HFF-Myc (cell line): Measurements from ENCODE around the gene SLC24A4.

Experiments
- DNase-seq: peaks from one replicate; pipeline ENCODE4 v3.0.0-alpha.2; 2011; ENCODE audit warnings: low read depth; ENCODE audit errors: extremely low read depth
- H3K4me3 ChIP-seq: replicated peaks from 2 replicates; pipeline ENCODE4 v1.5.1; 2011; ENCODE audit warnings: low read depth, mild to moderate bottlenecking, control low read depth, low read length
- TF ChIP-seq, protein P1 (sequence below): IDR thresholded peaks from 2 replicates; pipeline ENCODE4 v1.5.1; 2012; ENCODE audit warnings: mild to moderate bottlenecking, low read depth, low read length, control low read depth; ENCODE audit errors: missing control alignments

SLC24A4 gene

DNA sequence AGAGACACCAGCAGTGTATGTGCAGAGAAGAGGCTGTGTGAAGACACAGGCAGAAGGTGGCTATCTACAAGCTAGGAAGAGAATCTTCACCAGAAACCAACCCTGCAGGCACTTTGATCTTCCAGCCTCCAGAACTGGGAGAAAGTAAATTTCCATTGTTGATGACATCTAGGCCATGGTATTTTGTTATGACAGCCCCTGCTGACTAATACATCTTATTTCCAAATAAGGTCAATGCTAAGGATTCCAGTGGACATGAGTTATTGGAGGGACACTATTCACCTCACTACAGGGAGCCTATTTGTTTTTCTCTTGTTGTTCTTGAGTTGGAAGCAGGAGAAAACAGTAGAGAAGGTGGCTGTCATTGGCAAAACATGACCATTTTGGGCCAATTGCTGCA, 102.1 kb downstream of the SLC24A4 start:
- no peak for DNase-seq
- no peak overlapping the region for H3K4me3 ChIP-seq

DNA sequence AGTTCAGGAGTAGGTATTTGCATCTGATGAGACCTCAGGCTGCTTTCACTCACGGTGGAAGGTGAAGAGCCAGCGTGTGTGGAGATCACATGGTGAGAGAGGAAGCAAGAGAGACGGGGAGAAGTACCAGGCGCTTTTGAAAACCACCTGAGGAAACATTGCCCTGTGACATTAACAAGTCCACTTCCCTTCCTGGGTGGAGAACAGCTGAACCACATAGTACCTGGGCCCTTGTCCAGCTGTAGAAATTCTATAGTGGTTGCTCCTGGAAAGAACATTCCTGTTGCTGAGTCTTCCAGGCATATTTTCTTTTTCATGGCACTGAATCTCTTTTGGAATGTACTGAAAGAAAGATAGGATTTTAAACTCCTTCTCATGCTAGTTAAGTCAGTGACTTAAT, 103.3 kb downstream of the SLC24A4 start:
- no peak for DNase-seq
- no peak overlapping the region for H3K4me3 ChIP-seq
- TF ChIP-seq, protein P1, sequence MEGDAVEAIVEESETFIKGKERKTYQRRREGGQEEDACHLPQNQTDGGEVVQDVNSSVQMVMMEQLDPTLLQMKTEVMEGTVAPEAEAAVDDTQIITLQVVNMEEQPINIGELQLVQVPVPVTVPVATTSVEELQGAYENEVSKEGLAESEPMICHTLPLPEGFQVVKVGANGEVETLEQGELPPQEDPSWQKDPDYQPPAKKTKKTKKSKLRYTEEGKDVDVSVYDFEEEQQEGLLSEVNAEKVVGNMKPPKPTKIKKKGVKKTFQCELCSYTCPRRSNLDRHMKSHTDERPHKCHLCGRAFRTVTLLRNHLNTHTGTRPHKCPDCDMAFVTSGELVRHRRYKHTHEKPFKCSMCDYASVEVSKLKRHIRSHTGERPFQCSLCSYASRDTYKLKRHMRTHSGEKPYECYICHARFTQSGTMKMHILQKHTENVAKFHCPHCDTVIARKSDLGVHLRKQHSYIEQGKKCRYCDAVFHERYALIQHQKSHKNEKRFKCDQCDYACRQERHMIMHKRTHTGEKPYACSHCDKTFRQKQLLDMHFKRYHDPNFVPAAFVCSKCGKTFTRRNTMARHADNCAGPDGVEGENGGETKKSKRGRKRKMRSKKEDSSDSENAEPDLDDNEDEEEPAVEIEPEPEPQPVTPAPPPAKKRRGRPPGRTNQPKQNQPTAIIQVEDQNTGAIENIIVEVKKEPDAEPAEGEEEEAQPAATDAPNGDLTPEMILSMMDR: no peak

More for the DNA sequence above, 102.1 kb downstream of the SLC24A4 start:
- TF ChIP-seq, protein P1: no peak

DNA sequence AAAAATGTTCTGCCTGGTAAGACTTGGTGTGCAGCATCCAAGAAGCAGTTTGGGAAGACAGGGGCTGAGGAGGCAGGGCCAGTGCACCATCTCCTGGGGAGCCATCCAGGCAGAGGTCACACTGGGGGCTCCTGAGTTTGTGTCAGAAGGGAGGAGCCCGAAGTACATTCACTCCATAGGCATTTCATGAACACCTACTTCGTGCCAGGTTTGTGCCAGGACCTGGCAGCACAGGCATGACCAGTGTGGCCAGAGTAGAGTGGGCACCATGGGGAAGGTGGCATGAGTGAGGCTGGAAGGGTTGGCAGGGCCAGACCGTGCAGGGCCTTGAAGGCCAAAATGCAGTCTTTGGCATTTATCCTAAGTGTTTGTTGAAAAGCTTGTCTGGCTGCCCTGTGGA, 104.1 kb downstream of the SLC24A4 start:
- no peak for DNase-seq
- no peak overlapping the region for H3K4me3 ChIP-seq
- TF ChIP-seq, protein P1: no peak

DNA sequence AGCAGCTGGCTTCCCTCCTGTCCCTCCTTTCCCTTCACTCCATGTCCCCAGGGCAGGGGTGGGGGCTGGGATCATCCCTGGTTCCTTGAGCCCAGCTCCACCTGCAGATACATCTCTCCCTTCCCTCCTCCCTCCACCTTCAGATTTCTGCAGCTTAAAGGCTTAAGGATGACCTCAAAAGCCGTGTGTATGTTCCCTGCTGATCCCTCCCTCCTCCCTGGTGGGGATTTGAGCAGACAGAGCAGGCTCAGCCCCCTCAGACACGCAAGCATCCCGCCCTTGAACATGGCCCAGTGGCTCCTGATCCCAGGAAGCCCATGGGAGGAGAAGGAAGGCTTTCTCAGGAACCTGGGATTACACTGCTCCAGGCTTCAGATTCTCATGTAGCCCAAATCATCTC, 107.7 kb downstream of the SLC24A4 start:
- TF ChIP-seq, protein P1: no peak
- no peak for DNase-seq
- no peak overlapping the region for H3K4me3 ChIP-seq

DNA sequence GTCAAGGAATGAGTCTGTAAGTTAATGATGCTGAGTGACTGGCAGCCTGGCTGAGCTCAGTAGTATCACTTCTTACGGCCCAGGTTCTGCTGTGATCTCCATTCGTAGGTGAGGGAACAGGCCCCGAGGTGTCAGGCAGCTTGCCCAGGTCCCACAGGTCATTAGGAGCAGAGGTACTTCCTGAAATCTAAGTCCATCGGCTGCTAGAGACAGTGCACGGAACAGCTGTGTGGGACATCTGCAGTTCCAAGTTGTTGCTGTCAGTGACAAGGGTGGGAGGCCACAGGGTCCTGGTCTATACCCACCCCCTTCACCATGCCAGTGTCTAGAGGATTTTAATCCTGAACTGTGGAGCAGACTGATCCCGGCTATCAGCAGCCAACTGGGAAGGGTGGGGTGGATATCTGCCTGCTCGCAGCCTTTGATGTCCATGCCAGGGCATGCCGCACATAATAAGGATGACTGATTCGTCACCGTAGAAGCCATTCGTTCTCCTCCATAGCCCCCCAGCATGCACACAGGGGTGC, 108.3 kb downstream of the SLC24A4 start:
- no peak for DNase-seq
- no peak overlapping the region for H3K4me3 ChIP-seq
- TF ChIP-seq, protein P1: no peak

- no peak overlapping the region for H3K4me3 ChIP-seq
- TF ChIP-seq, protein P1: no peak
Measured at GRCh38 chr14:92433407-92433806, 110.4 kb downstream of the SLC24A4 start.

GRCh38 chr14:92435154-92435553, 112.2 kb downstream of the SLC24A4 start:
- DNase-seq: no peak
- H3K4me3 ChIP-seq: no peak overlapping the region
- TF ChIP-seq, protein P1: no peak

More at GRCh38 chr14:92433407-92433806, 110.4 kb downstream of the SLC24A4 start:
- no peak for DNase-seq
